ENCODE results near the gene OTOGL.

DNA sequence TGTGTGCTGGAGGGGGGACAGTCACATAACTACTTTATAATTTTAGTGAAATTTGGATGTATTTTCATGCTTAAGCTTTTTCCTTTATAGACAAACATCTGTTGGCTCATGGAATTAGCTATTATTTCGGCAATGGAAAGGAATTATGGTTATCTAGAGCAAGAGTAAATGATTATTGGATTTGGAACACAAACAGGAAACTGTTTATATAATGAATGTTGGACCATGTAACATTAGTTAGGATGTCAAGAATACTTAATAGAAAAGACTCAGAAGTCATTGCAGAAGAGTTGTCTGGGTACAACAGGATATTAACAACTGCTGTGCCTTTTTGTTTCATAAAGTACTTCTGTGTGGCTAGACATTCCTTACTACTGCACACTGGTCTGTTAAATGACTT is 108.7 kb downstream of the OTOGL start:
- TF ChIP-seq CTCF (IDR thresholded peaks at IDR 0.05) (no peak), POLR2A (IDR thresholded peaks at IDR 0.05) (no peak)
